T-helper 2 cell treated with Interferon-gamma antibody and Interleukin-4, amounts not matched to agents 100 ng/mL and 5 ng/mL, for 36 hours (primary cell): ENCODE measurements around the gene SORCS2. TPM values are rescaled to one million over a fixed set of nuclear protein-coding genes. Genes with fewer than 3 reads are reported as not detected.

ENCODE experiments used
- intact Hi-C: fragments of 100-400 bp; cut with micrococcal nuclease; formaldehyde crosslinking; loops from one replicate; pipeline ENCODE4 v1.15.1; 2023
- total RNA-seq: library from RNA; stranded (reverse); gene quantifications from 2 replicates; pipeline ENCODE4 v1.2.3, GENCODE V29; 2022

SORCS2 gene
- total RNA-seq, 1 donor from 2014 or later = 0.05 TPM

DNA sequence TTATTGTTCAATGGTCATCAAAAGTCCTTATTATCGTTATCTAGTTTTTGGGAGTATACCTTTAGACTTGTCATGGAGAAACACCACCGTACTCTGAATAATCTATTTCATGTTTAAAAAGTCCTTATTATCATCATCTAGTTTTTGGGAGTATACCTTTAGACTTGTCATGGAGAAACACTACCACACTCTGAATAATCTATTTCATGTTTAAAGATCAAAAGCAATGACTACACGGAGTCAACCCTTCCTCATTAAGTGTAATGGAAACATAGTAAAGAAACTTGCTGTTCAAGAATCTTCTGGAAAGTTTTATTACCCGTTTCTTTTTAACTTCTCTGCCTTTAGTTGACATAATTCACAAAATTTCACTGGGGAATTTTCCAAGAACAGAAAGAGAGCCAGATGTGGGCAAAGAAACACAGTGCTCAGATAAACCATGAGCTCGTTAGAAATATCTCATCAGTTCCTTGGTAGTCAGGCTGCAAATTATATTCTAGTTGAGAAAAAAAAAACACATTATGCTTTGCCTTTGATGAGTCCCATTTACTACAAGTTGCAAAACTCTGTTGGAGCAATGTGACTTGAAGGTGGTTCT is 588.5 kb downstream of the SORCS2 start:
- intact Hi-C loops = no loop called here

DNA sequence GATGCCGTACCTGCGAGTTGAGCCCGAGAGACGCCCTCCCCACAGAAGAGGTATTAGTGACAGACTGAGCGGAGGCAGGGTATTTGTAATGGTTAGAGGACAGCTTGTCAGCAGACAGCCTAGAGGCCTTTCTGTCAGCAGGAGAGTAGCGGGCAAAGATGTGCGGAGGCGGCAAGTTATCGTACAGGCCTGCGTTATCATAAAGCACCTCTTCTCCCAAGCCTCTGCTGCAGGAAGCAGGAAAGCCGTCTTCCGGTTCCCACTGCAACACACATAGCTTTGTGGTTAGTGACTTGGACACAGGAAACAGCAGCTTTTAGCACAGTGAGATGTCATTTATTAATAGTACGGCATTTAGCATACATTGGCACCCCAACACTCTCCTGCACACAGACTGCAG is 589.0 kb downstream of the SORCS2 start:
- intact Hi-C loops = no loop called here

DNA sequence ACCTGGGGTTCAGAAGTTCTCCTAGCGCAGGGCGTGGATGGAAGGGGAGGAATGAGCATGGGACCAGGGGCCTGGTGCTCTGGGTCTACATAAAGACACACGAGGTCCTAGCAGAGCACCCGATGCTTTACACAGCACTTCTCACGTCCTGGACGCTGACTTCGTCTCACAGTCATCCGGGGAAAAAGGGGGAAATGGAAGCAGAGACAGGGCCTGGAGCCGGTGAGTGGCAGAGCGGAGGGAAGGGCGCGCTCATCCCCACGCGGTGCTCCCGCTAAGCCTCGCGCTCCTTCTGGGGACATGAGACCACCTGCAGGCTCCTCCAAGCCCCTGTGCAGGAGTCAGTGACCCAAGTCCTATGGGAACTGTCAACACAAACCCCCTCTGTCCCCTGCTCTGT is 589.7 kb downstream of the SORCS2 start:
- intact Hi-C loops = no loop called here

DNA sequence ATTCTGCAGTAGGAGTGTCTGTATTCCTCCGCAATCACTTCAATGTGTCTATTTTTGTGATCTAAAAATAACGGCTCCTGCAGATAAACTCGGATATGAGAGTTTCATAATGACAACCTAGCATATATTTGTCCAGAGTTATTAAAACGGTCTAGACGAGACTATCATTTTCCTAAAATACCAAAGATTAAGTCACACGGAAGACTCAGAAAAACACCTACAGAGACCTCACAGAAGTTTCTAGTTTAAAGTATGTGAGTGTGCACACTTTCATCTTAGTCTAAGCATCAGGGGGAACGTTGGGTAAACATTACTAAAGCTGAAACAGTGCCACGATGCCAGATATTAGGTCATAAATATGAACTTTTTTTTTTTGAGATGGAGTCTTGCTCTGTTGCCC is 590.4 kb downstream of the SORCS2 start:
- intact Hi-C loops = no loop called here

DNA sequence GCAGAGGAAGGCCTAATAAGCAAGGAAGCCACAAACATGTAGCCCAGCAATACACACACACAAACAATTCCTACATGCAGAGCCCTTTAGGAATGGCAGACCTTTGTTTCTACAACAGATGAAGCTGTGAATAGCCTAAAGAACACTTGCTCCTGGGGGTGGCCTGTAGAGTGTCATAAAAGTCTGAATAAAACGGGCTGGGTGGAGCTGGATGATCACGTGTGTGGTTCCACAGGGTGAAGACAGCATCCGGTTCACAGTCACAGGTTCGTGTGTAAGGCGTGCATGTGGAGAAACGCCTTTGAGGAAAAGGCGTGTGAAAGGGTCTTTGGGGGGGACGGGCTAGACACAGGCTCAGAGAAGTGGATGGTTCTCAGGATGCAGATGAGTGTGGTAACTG is 591.2 kb downstream of the SORCS2 start:
- intact Hi-C loops = no loop called here

DNA sequence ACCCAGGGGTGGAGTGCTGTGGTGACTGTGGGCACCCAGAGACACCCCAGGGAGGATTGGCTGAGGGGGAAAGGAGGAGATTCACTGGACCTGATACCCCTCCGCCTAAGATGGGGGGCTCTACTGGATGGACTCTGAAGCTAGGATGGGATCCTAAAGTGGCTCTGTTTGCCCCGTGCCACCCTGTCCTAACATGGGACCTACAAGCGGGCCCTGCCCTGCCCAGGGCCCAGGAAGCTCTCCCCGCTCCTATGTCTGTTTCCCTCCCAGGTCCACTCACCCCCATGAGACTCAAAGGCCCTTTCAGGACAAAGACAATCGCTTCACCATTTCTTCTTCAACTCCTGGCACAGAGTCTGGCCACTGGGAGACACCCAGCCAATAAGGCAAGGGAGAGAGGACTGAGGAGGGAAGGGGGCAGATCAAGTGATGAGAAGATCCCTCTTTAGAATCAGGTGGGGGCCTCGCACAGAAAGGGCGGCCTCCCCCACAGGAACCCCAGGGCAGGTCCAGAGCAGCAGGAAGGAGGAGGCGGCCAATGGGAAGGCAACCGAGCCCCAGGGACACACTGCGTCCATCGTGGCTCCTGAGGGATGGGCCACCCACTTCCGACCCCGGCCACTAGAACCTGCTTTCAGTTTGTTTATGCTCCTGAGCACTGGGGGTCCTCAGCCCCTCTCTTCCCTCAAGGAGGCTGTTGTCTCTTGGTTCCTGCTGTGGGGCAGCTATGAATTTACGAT is 592.0 kb downstream of the SORCS2 start:
- intact Hi-C loops = no loop called here

DNA sequence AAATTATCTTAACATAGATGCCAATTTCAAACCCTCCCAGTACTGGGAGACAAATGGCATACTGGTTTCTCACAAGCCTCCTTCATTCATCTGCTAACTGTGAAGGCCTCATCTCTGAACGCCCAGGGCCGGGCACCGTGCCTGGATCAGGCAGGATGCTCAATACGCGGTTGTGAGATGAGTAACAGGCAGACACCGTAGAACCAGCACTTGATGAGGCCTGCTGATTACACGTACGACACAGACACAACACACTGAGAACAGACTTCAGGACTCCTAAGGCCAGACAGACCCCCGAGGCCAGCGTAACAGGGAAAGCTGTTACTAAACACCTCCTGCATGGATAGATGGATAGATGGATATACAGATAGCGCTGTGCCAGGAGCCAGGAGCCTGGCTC is 592.7 kb downstream of the SORCS2 start:
- intact Hi-C loops = no loop called here

DNA sequence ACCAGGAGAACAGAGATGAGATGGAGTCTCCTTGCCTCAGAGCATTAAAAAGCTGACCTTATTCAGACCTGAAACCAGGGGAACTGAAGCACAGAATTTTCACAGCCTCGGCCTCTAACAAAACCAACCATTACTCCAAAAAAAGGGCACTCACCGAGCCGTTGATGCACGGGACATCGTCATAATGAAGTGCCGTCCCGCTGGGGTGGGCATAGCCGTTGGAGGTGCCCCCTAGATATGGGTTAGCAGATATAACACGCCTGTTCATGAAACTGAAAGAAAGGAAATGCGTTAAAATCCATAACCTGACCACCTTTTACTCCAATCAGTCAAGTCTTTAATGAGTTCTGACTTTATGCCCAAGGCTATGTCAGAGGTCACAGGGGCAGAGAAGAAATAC is 593.7 kb downstream of the SORCS2 start:
- intact Hi-C loops = no loop called here

DNA sequence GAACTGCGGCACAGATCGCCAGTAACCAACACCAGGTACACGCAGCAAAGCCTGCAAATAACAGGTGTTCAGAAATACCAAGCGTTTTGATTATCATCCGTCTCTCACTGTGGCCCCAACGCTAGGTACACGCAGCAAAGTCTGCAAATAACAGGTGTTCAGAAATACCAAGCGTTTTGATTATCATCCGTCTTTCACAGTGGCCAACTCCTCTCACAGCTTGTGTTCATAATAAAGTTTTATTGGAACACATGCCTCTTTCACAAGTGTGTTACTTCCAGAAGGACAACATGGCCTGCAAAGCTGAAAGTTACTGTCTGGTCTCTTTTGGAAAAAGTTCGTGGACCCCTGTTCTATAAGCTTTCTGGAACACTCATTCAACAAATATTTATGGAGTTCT is 594.2 kb downstream of the SORCS2 start:
- intact Hi-C loops = no loop called here

DNA sequence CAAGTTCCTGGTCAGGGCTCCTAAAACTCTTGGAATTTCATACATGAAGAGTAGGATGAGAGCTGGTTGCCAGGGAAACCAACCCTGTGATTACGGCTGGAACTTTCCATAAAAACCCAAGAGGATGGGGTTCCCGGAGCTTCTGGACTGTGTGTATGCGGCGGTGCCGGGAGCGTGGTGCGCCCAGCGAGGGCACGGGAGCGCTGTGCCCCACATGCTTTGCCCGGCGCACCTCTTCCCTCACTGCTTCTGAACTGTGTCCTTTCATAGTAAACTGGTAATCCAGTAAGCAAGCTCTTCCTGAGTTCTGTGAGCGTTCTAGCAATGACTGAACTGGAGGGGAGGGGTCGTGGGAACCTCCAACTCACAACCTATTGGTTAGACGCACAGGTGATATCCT is 594.7 kb downstream of the SORCS2 start:
- intact Hi-C loops = no loop called here

DNA sequence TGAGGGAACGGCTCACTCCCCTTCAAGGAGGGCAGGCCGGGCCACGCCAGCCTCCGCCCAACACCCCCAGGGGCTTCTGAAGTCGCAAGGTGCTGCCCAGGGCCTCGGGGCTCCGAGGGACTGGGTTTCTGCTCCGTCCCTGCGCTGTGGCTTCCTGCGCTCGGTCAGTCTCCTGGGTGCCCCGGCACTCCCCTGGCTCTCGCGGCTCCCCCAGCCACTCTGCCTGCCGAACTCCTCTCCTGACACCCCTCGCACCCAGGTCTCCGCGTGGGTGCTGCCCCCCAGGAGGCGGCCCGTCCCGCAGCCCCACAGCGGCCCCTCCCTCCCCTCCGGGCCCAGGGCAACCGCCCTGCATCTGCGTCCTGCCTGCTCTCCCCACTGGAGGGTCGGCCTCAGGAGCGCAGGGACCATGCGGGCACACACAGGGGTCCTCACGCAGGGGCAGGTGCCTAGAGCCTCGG is 595.4 kb downstream of the SORCS2 start:
- intact Hi-C loops = no loop called here

DNA sequence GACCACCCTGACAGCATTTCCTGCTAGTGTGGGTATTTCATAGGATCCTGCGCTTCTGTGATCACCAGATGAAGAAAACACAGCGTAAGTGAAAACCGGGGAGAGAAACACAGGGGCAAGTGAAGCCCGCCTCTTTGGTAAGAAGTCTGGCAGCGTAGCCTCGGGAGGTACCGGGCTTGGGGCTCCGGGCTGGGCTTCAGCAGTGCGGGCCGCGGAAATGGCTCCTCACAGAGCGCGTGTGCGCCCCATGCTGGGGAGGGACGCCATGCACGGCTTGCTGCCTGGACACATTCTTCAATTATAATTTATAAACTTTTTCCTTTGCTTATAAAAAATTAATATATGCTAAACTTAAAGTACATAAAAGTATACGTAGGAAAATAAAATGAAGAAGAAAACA is 595.9 kb downstream of the SORCS2 start:
- intact Hi-C loops = no loop called here

DNA sequence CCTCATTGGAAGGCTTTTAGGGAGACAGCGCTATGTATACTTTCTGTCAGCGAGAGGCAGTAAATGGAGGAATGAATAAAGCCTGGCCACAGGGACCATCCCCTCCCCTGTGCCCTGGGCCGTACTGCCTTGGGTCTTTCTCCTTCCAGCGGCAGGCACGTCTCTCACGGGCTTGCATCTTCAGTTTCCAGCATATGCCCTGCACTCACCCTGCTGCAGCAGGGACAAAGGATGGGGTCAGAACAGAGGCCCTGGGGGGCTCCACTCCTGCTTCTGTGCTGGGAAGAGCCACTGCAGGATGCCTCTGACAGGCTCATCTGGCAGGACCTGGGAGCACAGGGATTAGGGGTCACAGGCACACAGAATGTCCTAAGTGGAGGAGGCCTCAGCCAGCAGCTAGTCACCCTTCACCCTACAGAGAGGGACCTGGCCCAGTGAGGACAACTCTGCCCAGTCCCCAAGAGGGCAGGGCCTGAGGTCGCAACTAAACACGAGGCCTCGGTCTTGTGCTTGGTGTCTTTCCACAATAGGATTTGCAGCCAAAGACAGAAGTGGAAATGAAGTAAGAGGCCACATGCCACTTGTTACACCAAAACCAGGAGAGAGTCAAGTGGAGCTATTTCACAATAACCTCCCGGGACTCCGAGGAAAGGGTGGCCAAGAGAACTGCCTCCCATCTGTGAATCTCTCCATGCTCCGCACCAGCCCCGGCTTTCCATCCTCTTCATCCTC is 596.5 kb downstream of the SORCS2 start:
- intact Hi-C loops = no loop called here

DNA sequence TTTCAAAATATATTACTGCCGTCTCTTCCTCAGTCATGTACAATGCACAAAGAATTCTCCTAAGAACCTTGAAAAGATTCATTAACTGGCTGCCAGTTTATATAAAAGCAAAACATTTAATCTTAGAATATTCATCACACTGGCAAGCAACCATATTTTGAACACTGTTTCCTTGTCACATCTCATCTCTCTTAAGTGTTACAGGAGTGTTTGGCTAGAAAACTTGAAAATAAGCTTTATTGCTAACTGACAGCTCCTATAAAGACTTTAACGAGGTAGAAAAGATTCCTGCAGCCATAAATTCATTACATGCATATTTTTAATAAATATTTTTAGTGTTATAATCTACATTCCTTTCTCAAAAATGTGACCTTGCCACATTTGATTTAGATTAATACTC is 597.7 kb downstream of the SORCS2 start:
- intact Hi-C loops = no loop called here

DNA sequence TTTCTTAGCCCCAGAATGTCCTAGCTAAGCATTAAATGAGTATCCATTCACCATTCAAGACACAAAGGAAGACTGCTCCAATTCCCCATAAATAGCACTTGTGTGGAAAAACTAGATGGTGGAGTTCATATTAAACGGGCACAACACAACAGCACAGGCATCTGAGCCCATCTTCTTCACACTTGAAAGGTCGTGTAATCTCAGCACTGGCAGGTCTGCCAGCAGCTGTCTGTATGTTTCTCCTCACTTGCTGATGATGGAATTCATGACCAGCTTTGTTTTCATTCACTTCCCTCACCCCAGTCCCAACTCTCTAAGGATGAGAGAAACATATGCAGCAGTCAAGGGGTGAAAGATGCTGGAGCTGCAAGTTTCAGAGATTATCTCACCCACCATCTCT is 598.7 kb downstream of the SORCS2 start:
- intact Hi-C loops = no loop called here

Other genes starting within 250 kb of the SORCS2 start
- gene TADA2B, start 149.2 kb upstream of the SORCS2 start, total RNA-seq = 23.3 and 25.2 TPM in 2 replicates
- 48.0 and 49.9 TPM in 2 replicates for gene GRPEL1, start 124.5 kb upstream of the SORCS2 start, total RNA-seq
- gene PSAPL1, start 242.4 kb downstream of the SORCS2 start, total RNA-seq = not detected in 2 replicates